ENCODE data around the gene IPO5. TPM values are rescaled to one million over a fixed set of nuclear protein-coding genes. Genes with fewer than 3 reads are reported as not detected.

Gene IPO5
- total RNA-seq, 1 donor from 2014 or later: 154 TPM

DNA sequence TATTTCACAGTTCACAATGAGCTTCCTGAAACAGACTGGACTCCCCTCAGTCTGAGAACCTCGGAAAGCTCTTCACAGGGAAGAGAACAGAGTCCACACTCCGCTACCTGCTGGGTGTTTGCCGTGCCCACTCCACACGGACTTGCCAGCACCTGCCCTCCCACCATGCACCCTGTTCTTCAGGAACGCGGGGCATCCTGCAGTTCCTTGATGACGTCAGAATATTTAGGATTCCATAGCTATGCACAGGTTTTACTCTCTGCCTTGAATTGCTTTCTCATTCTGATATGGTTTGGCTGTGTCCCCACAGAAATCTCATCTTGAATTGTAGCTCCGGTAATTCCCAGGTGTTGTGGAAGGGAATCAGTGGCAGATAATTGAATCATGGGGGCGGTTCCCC, 115.0 kb downstream of the IPO5 start:
- H3K4me3 Mint-ChIP-seq (ENCODE audit: unreplicated experiment): no peak overlapping the region
- no peak overlapping the region for H3K27ac Mint-ChIP-seq (ENCODE audit: unreplicated experiment)
- no peaks in the 10 kb centered on the region for H3K9me3 Mint-ChIP-seq (ENCODE audit: unreplicated experiment)
- H3K27me3 Mint-ChIP-seq (ENCODE audit: unreplicated experiment): peaks cover 4% of the 10 kb centered on the region
- H3K4me1 Mint-ChIP-seq (ENCODE audit: unreplicated experiment): peaks cover 9% of the 10 kb centered on the region
- TF ChIP-seq, protein P1, sequence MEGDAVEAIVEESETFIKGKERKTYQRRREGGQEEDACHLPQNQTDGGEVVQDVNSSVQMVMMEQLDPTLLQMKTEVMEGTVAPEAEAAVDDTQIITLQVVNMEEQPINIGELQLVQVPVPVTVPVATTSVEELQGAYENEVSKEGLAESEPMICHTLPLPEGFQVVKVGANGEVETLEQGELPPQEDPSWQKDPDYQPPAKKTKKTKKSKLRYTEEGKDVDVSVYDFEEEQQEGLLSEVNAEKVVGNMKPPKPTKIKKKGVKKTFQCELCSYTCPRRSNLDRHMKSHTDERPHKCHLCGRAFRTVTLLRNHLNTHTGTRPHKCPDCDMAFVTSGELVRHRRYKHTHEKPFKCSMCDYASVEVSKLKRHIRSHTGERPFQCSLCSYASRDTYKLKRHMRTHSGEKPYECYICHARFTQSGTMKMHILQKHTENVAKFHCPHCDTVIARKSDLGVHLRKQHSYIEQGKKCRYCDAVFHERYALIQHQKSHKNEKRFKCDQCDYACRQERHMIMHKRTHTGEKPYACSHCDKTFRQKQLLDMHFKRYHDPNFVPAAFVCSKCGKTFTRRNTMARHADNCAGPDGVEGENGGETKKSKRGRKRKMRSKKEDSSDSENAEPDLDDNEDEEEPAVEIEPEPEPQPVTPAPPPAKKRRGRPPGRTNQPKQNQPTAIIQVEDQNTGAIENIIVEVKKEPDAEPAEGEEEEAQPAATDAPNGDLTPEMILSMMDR (IDR thresholded peaks at IDR 0.05; ENCODE audit: unreplicated experiment): no peak
- DNase-seq (ENCODE audit: low spot score): no peak
- H3K36me3 Mint-ChIP-seq (ENCODE audit: low read depth, unreplicated experiment): no peaks in the 10 kb centered on the region

DNA sequence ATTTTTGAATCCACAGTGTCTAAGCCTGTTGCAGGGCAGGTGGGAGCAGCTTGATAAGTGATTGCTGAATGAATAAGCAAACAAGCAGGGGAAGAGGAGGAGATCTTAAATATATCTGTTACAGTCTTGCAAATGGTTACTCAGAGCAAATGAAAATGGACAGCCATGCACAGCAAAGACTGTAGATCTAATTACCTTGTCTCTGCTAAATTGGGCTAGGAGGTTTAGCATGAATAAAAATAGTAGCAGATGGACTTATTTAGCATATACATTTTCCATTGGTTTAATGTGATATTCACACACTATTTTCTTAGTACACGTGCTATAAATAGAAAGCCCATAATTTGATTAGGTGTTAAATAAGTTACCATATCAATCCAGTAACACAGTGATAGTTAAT, 116.5 kb downstream of the IPO5 start:
- peaks cover 4% of the 10 kb centered on the region for H3K4me1 Mint-ChIP-seq (ENCODE audit: unreplicated experiment)
- no peak overlapping the region for H3K4me3 Mint-ChIP-seq (ENCODE audit: unreplicated experiment)
- H3K27ac Mint-ChIP-seq (ENCODE audit: unreplicated experiment): no peak overlapping the region

GRCh38 chr13:98071316-98071715, 117.8 kb downstream of the IPO5 start:
- DNase-seq (ENCODE audit: low spot score): no peak
- H3K4me1 Mint-ChIP-seq (ENCODE audit: unreplicated experiment): peaks cover 4% of the 10 kb centered on the region
- peaks cover 5% of the 10 kb centered on the region for H3K27me3 Mint-ChIP-seq (ENCODE audit: unreplicated experiment)
- H3K27ac Mint-ChIP-seq (ENCODE audit: unreplicated experiment): no peak overlapping the region
- H3K4me3 Mint-ChIP-seq (ENCODE audit: unreplicated experiment): no peak overlapping the region
- H3K9me3 Mint-ChIP-seq (ENCODE audit: unreplicated experiment): no peaks in the 10 kb centered on the region
- peaks cover 5% of the 10 kb centered on the region for H3K36me3 Mint-ChIP-seq (ENCODE audit: low read depth, unreplicated experiment)
- TF ChIP-seq, protein P1 (IDR thresholded peaks at IDR 0.05; ENCODE audit: unreplicated experiment): no peak

More for the DNA sequence above, 116.5 kb downstream of the IPO5 start:
- TF ChIP-seq, protein P1 (IDR thresholded peaks at IDR 0.05; ENCODE audit: unreplicated experiment): no peak
- no peaks in the 10 kb centered on the region for H3K9me3 Mint-ChIP-seq (ENCODE audit: unreplicated experiment)
- no peak for DNase-seq (ENCODE audit: low spot score)
- no peaks in the 10 kb centered on the region for H3K36me3 Mint-ChIP-seq (ENCODE audit: low read depth, unreplicated experiment)
- peaks cover 1% of the 10 kb centered on the region for H3K27me3 Mint-ChIP-seq (ENCODE audit: unreplicated experiment)

GRCh38 chr13:98072476-98072875, 119.0 kb downstream of the IPO5 start:
- Mint-ChIP-seq H3K4me1 (ENCODE audit: unreplicated experiment) (no peaks in the 10 kb centered on the region), H3K27ac (ENCODE audit: unreplicated experiment) (no peak overlapping the region), H3K36me3 (ENCODE audit: low read depth, unreplicated experiment) (peaks cover 5% of the 10 kb centered on the region), H3K4me3 (ENCODE audit: unreplicated experiment) (no peak overlapping the region), H3K27me3 (ENCODE audit: unreplicated experiment) (peaks cover 5% of the 10 kb centered on the region), H3K9me3 (ENCODE audit: unreplicated experiment) (no peaks in the 10 kb centered on the region)
- DNase-seq (ENCODE audit: low spot score): no peak
- TF ChIP-seq, protein P1 (IDR thresholded peaks at IDR 0.05; ENCODE audit: unreplicated experiment): no peak

Other genes starting within 250 kb of the IPO5 start
- 167 TPM for gene FARP1, start 189.4 kb downstream of the IPO5 start, total RNA-seq (ENCODE audit: unreplicated experiment)
- not detected for gene RNF113B, start 223.6 kb downstream of the IPO5 start, total RNA-seq (ENCODE audit: unreplicated experiment)

All from endothelial cell (in vitro differentiated cells).